ENCODE data around the gene DGKG.

Gene DGKG

GRCh38 chr3:186239321-186239720 is 122.7 kb downstream of the DGKG start:
- DNase-seq (ENCODE audit: low read depth in 2 of 2): no peak

GRCh38 chr3:186237915-186238314 is 124.1 kb downstream of the DGKG start:
- no peak for DNase-seq (ENCODE audit: low read depth in 2 of 2)

GRCh38 chr3:186236357-186237020 is 125.5 kb downstream of the DGKG start:
- no peak for DNase-seq (ENCODE audit: low read depth in 2 of 2)

GRCh38 chr3:186235554-186235953 is 126.5 kb downstream of the DGKG start:
- DNase-seq (ENCODE audit: low read depth in 2 of 2): no peak

- no peak for DNase-seq (ENCODE audit: low read depth in 2 of 2)
These were observed 127.9 kb downstream of the DGKG start for GRCh38 chr3:186234152-186234551.

- no peak for DNase-seq (ENCODE audit: low read depth in 2 of 2)
These were observed 135.6 kb downstream of the DGKG start for GRCh38 chr3:186226482-186226881.

- no peak for DNase-seq (ENCODE audit: low read depth in 2 of 2)
These were observed 136.4 kb downstream of the DGKG start for GRCh38 chr3:186225603-186226002.

- no peak for DNase-seq (ENCODE audit: low read depth in 2 of 2)
These were observed 137.9 kb downstream of the DGKG start for GRCh38 chr3:186224041-186224610.

- no peak for DNase-seq (ENCODE audit: low read depth in 2 of 2)
These were observed 138.6 kb downstream of the DGKG start for GRCh38 chr3:186223476-186223875.

- no peak for DNase-seq (ENCODE audit: low read depth in 2 of 2)
These were observed 140.2 kb downstream of the DGKG start for GRCh38 chr3:186221760-186222378.

GRCh38 chr3:186220911-186221645 is 141.0 kb downstream of the DGKG start:
- no peak for DNase-seq (ENCODE audit: low read depth in 2 of 2)

GRCh38 chr3:186220365-186220764 is 141.7 kb downstream of the DGKG start:
- no peak for DNase-seq (ENCODE audit: low read depth in 2 of 2)

- no peak for DNase-seq (ENCODE audit: low read depth in 2 of 2)
These were observed 142.8 kb downstream of the DGKG start for GRCh38 chr3:186219211-186219638.

- DNase-seq (ENCODE audit: low read depth in 2 of 2): no peak
These were observed 143.6 kb downstream of the DGKG start for GRCh38 chr3:186218421-186218820.

- no peak for DNase-seq (ENCODE audit: low read depth in 2 of 2)
These were observed 144.2 kb downstream of the DGKG start for GRCh38 chr3:186217820-186218164.

- no peak for DNase-seq (ENCODE audit: low read depth in 2 of 2)
These were observed 144.9 kb downstream of the DGKG start for GRCh38 chr3:186216900-186217819.

- no peak for DNase-seq (ENCODE audit: low read depth in 2 of 2)
These were observed 147.4 kb downstream of the DGKG start for GRCh38 chr3:186214670-186215069.

GRCh38 chr3:186213946-186214345 is 148.1 kb downstream of the DGKG start:
- DNase-seq (ENCODE audit: low read depth in 2 of 2): no peak

- DNase-seq (ENCODE audit: low read depth in 2 of 2): no peak
These were observed 149.4 kb downstream of the DGKG start for GRCh38 chr3:186212611-186213010.

- DNase-seq (ENCODE audit: low read depth in 2 of 2): no peak
These were observed 151.1 kb downstream of the DGKG start for GRCh38 chr3:186210852-186211500.
